Hematopoietic multipotent progenitor cell treated with erythropoietin and hydrocortisone succinate and interleukin-3 and kit ligand, for 15 days (in vitro differentiated cells): ENCODE data around the gene UBXN10.

ENCODE experiments used
- DNase-seq: peaks from one replicate; pipeline ENCODE4 v3.0.0-alpha.2; 2015; ENCODE audit warnings: low spot score

The UBXN10 gene

GRCh38 chr1:20185834-20186782, at the start of gene UBXN10, which contains the start of gene PLA2G2C:
Gene UBXN10 (plus strand): TSS chr1:20186096. CDS start chr1:20190562, 4,466 bp downstream.
Gene PLA2G2C (minus strand): TSS chr1:20186518. CDS start chr1:20177363, 9,155 bp downstream.
- DNase-seq, result peak; percentile 49

- no peak for DNase-seq
These were observed 49.6 kb upstream of the UBXN10 start for GRCh38 chr1:20136249-20136648.

GRCh38 chr1:20137055-20137454, 48.8 kb upstream of the UBXN10 start:
- DNase-seq, result no peak

- no peak for DNase-seq
These were observed 48.3 kb upstream of the UBXN10 start for GRCh38 chr1:20137604-20138003.

GRCh38 chr1:20138346-20138745, 47.5 kb upstream of the UBXN10 start:
- no peak for DNase-seq

- no peak for DNase-seq
These were observed 46.8 kb upstream of the UBXN10 start, which contains the start of gene PLA2G2F for GRCh38 chr1:20138961-20139550. Gene PLA2G2F (plus strand): TSS chr1:20139323. CDS start chr1:20139428, 105 bp downstream.

- DNase-seq, result no peak
These were observed 45.9 kb upstream of the UBXN10 start for GRCh38 chr1:20139776-20140612.

- DNase-seq, result no peak
These were observed 44.9 kb upstream of the UBXN10 start for GRCh38 chr1:20141001-20141400.

- DNase-seq, result no peak
These were observed 44.4 kb upstream of the UBXN10 start for GRCh38 chr1:20141466-20141865.

- DNase-seq, result no peak
These were observed 43.7 kb upstream of the UBXN10 start for GRCh38 chr1:20142001-20142710.

- DNase-seq, result no peak
These were observed 42.6 kb upstream of the UBXN10 start for GRCh38 chr1:20143318-20143717.

GRCh38 chr1:20143734-20144565, 41.9 kb upstream of the UBXN10 start:
- no peak for DNase-seq

GRCh38 chr1:20147846-20148570, 37.9 kb upstream of the UBXN10 start:
- DNase-seq, result no peak

GRCh38 chr1:20148571-20149500, 37.1 kb upstream of the UBXN10 start:
- DNase-seq, result no peak

- no peak for DNase-seq
These were observed 36.1 kb upstream of the UBXN10 start for GRCh38 chr1:20149601-20150325.

GRCh38 chr1:20150326-20150705, 35.6 kb upstream of the UBXN10 start:
- no peak for DNase-seq

GRCh38 chr1:20150969-20151368, 34.9 kb upstream of the UBXN10 start:
- no peak for DNase-seq
